Memory B cell (primary cell): ENCODE results near the gene USF3.

Source experiments
- ATAC-seq: fragments of 150-1000 bp; cut with Tn5 transposase; 2 replicates; pipeline ENCODE4 v1.10.0; 2021; ENCODE audit warnings: low read depth, mild to moderate bottlenecking, moderate library complexity
- DNase-seq, 2 donors: peaks; one replicate each; pipeline ENCODE4 v3.0.0; 2022; ENCODE audit warnings: low spot score in 2 of 2
- H3K27ac Mint-ChIP-seq: one replicate; pipeline ENCODE4 v1.8.0; 2022; ENCODE audit warnings: mild to moderate bottlenecking, moderate library complexity, mixed read lengths
- H3K27me3 Mint-ChIP-seq: one replicate; pipeline ENCODE4 v1.8.0; 2022; ENCODE audit warnings: mixed read lengths
- H3K36me3 Mint-ChIP-seq: one replicate; pipeline ENCODE4 v1.8.0; 2022; ENCODE audit warnings: mild to moderate bottlenecking, mixed read lengths
- H3K4me1 Mint-ChIP-seq: one replicate; pipeline ENCODE4 v1.8.0; 2022; ENCODE audit warnings: mixed read lengths
- H3K4me3 Mint-ChIP-seq: one replicate; pipeline ENCODE4 v1.8.0; 2022; ENCODE audit warnings: mild to moderate bottlenecking, moderate library complexity, mixed read lengths
- H3K9me3 Mint-ChIP-seq: one replicate; pipeline ENCODE4 v1.8.0; 2022; ENCODE audit warnings: mixed read lengths

The USF3 gene

GRCh38 chr3:113626503-113627371 is 69.7 kb downstream of the USF3 start:
- DNase-seq, result peak; percentile 47 to 50
- Mint-ChIP-seq H3K9me3 (no peaks in the 10 kb centered on the region), H3K27ac (peak overlapping the region; percentile 96), H3K27me3 (no peaks in the 10 kb centered on the region), H3K4me3 (peak overlapping the region; percentile 79), H3K4me1 (peaks cover 27% of the 10 kb centered on the region), H3K36me3 (peaks cover 32% of the 10 kb centered on the region)
- peak; percentile 87 for ATAC-seq

- Mint-ChIP-seq H3K27ac (peak overlapping the region; percentile 96), H3K4me3 (peak overlapping the region; percentile 79), H3K9me3 (no peaks in the 10 kb centered on the region), H3K27me3 (no peaks in the 10 kb centered on the region), H3K4me1 (peaks cover 23% of the 10 kb centered on the region), H3K36me3 (peaks cover 36% of the 10 kb centered on the region)
- ATAC-seq (peak; percentile 64), DNase-seq (peak in 1 of 2 donors; percentile 41)
Measured at GRCh38 chr3:113625834-113626233, 70.6 kb downstream of the USF3 start.

GRCh38 chr3:113623811-113624210 is 72.6 kb downstream of the USF3 start:
- H3K9me3 Mint-ChIP-seq, result no peaks in the 10 kb centered on the region
- ATAC-seq (no peak), DNase-seq (no peak)
- H3K4me1 Mint-ChIP-seq, result peaks cover 30% of the 10 kb centered on the region
- no peak overlapping the region for H3K4me3 Mint-ChIP-seq
- H3K36me3 Mint-ChIP-seq, result peaks cover 42% of the 10 kb centered on the region
- H3K27ac Mint-ChIP-seq, result peak overlapping the region; percentile 96
- H3K27me3 Mint-ChIP-seq, result no peaks in the 10 kb centered on the region

GRCh38 chr3:113623324-113623723 is 73.1 kb downstream of the USF3 start:
- peaks cover 28% of the 10 kb centered on the region for H3K4me1 Mint-ChIP-seq
- H3K27me3 Mint-ChIP-seq, result no peaks in the 10 kb centered on the region
- peak overlapping the region; percentile 96 for H3K27ac Mint-ChIP-seq
- DNase-seq (no peak), ATAC-seq (no peak)
- no peak overlapping the region for H3K4me3 Mint-ChIP-seq
- no peaks in the 10 kb centered on the region for H3K9me3 Mint-ChIP-seq
- H3K36me3 Mint-ChIP-seq, result peaks cover 38% of the 10 kb centered on the region

GRCh38 chr3:113620091-113620490 is 76.4 kb downstream of the USF3 start:
- H3K9me3 Mint-ChIP-seq, result no peaks in the 10 kb centered on the region
- no peaks in the 10 kb centered on the region for H3K27me3 Mint-ChIP-seq
- H3K4me1 Mint-ChIP-seq, result peaks cover 8% of the 10 kb centered on the region
- peak overlapping the region; percentile 43 for H3K27ac Mint-ChIP-seq
- H3K36me3 Mint-ChIP-seq, result peaks cover 40% of the 10 kb centered on the region
- DNase-seq, result no peak
- ATAC-seq, result peak; percentile 47
- H3K4me3 Mint-ChIP-seq, result no peak overlapping the region

- Mint-ChIP-seq H3K27ac (peak overlapping the region; percentile 29), H3K27me3 (no peaks in the 10 kb centered on the region), H3K4me1 (peaks cover 8% of the 10 kb centered on the region), H3K36me3 (peaks cover 30% of the 10 kb centered on the region), H3K4me3 (no peak overlapping the region), H3K9me3 (no peaks in the 10 kb centered on the region)
- DNase-seq (no peak), ATAC-seq (no peak)
Measured at GRCh38 chr3:113617726-113618125, 78.7 kb downstream of the USF3 start.

GRCh38 chr3:113615976-113616375 is 80.5 kb downstream of the USF3 start:
- DNase-seq, result no peak
- no peaks in the 10 kb centered on the region for H3K9me3 Mint-ChIP-seq
- no peaks in the 10 kb centered on the region for H3K27me3 Mint-ChIP-seq
- H3K4me3 Mint-ChIP-seq, result no peak overlapping the region
- H3K27ac Mint-ChIP-seq, result no peak overlapping the region
- H3K36me3 Mint-ChIP-seq, result peaks cover 36% of the 10 kb centered on the region
- ATAC-seq, result no peak
- peaks cover 8% of the 10 kb centered on the region for H3K4me1 Mint-ChIP-seq

GRCh38 chr3:113614402-113614801 is 82.0 kb downstream of the USF3 start:
- H3K9me3 Mint-ChIP-seq, result no peaks in the 10 kb centered on the region
- H3K27ac Mint-ChIP-seq, result no peak overlapping the region
- H3K4me1 Mint-ChIP-seq, result no peaks in the 10 kb centered on the region
- DNase-seq, result no peak
- ATAC-seq, result no peak
- H3K27me3 Mint-ChIP-seq, result no peaks in the 10 kb centered on the region
- H3K4me3 Mint-ChIP-seq, result no peak overlapping the region
- peaks cover 29% of the 10 kb centered on the region for H3K36me3 Mint-ChIP-seq

- H3K27ac Mint-ChIP-seq, result peak overlapping the region; percentile 47
- H3K4me1 Mint-ChIP-seq, result peaks cover 11% of the 10 kb centered on the region
- H3K9me3 Mint-ChIP-seq, result no peaks in the 10 kb centered on the region
- peaks cover 27% of the 10 kb centered on the region for H3K36me3 Mint-ChIP-seq
- H3K27me3 Mint-ChIP-seq, result no peaks in the 10 kb centered on the region
- no peak overlapping the region for H3K4me3 Mint-ChIP-seq
- DNase-seq, result no peak
- no peak for ATAC-seq
Measured at GRCh38 chr3:113607219-113607596, 89.2 kb downstream of the USF3 start.

GRCh38 chr3:113606539-113607218 is 89.8 kb downstream of the USF3 start:
- peak overlapping the region; percentile 47 for H3K27ac Mint-ChIP-seq
- peaks cover 11% of the 10 kb centered on the region for H3K4me1 Mint-ChIP-seq
- peak in 1 of 2 donors; percentile 56 for DNase-seq
- H3K27me3 Mint-ChIP-seq, result no peaks in the 10 kb centered on the region
- peaks cover 22% of the 10 kb centered on the region for H3K36me3 Mint-ChIP-seq
- peak overlapping the region; percentile 12 for H3K4me3 Mint-ChIP-seq
- peak; percentile 99 for ATAC-seq
- H3K9me3 Mint-ChIP-seq, result no peaks in the 10 kb centered on the region

- Mint-ChIP-seq H3K27ac (peak overlapping the region; percentile 74), H3K4me1 (peaks cover 11% of the 10 kb centered on the region), H3K9me3 (no peaks in the 10 kb centered on the region), H3K4me3 (no peak overlapping the region), H3K27me3 (no peaks in the 10 kb centered on the region), H3K36me3 (peaks cover 12% of the 10 kb centered on the region)
- DNase-seq (no peak), ATAC-seq (no peak)
Measured at GRCh38 chr3:113602836-113603235, 93.6 kb downstream of the USF3 start.

GRCh38 chr3:113602256-113602655 is 94.2 kb downstream of the USF3 start:
- ATAC-seq, result no peak
- H3K36me3 Mint-ChIP-seq, result peaks cover 13% of the 10 kb centered on the region
- H3K4me3 Mint-ChIP-seq, result no peak overlapping the region
- peaks cover 9% of the 10 kb centered on the region for H3K4me1 Mint-ChIP-seq
- H3K27ac Mint-ChIP-seq, result no peak overlapping the region
- H3K27me3 Mint-ChIP-seq, result no peaks in the 10 kb centered on the region
- no peak for DNase-seq
- no peaks in the 10 kb centered on the region for H3K9me3 Mint-ChIP-seq

GRCh38 chr3:113601240-113601639 is 95.2 kb downstream of the USF3 start:
- Mint-ChIP-seq H3K4me3 (no peak overlapping the region), H3K36me3 (peaks cover 13% of the 10 kb centered on the region), H3K4me1 (no peaks in the 10 kb centered on the region), H3K27ac (no peak overlapping the region), H3K27me3 (no peaks in the 10 kb centered on the region), H3K9me3 (no peaks in the 10 kb centered on the region)
- no peak for ATAC-seq
- no peak for DNase-seq

GRCh38 chr3:113600418-113601182 is 95.8 kb downstream of the USF3 start:
- DNase-seq, result no peak
- no peaks in the 10 kb centered on the region for H3K9me3 Mint-ChIP-seq
- no peak for ATAC-seq
- no peaks in the 10 kb centered on the region for H3K27me3 Mint-ChIP-seq
- no peaks in the 10 kb centered on the region for H3K4me1 Mint-ChIP-seq
- no peak overlapping the region for H3K27ac Mint-ChIP-seq
- peaks cover 16% of the 10 kb centered on the region for H3K36me3 Mint-ChIP-seq
- no peak overlapping the region for H3K4me3 Mint-ChIP-seq
